G401 (cell line): ENCODE results near the gene CKLF. TPM values are rescaled to one million over a fixed set of nuclear protein-coding genes. Genes with fewer than 3 reads are reported as not detected.
A peak's percentile ranks its signal among the peaks of the same experiment; 100 is the strongest.
"Not testable (repeated sequence)": the region's sequence is repeated elsewhere in the genome, so short reads cannot be mapped to it uniquely, and the experiment has no call there.

ENCODE experiments used
- DNase-seq: peaks from one replicate; pipeline ENCODE4 v3.0.0-alpha.2; 2015; ENCODE audit warnings: low spot score
- in situ Hi-C: cut with HindIII; loops from 2 replicates; pipeline ENCODE4 v1.10.0; 2016; ENCODE audit warnings: low sequenced_read_pairs, mixed read lengths
- total RNA-seq: library from RNA; depleted of rRNA; stranded (reverse); fragments of >200 nt; shearing (Covaris generic); gene quantifications from 2 replicates; pipeline ENCODE4 v1.2.3, GENCODE V29; 2014

CKLF gene
- total RNA-seq, 1 experiment from 2014 or later: 134 TPM

DNA sequence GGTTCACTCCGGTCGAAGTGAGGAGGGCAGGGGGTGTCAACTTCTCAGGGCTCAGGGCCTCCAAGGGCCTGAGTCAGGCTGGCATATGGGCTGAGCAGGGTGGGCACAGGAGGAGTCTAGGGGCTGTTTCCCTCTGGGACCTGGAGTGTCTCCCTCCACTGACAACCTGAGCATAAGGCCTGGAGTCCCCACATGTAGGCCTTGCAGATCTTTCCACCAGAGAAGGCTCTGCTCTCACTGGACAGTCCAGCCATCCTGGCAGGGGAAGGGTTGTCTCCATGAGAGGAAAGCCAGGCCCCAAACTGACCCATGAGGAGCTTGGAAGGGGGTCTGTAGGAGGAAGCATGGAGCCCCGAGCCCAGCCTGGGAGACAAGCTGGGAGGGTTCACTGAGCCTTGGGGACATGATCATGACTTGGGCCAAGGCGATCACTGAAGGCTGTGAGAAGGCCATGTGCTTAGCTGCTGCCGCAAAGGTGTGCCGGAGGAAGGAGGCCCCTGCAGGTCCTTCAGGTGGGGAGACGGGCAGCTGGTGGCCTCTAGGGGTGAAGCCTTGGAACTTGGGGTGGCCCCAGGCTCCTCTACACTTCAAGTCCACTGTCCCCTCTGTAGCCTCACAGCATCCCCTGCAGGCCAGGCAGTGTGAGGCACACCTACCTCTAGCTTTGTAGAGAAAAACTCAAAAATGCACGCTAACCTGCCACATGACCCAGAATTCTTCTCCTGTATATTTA is 36.8 kb downstream of the CKLF start:
- peak; percentile 29 for DNase-seq
- in situ Hi-C loops: no loop called here

DNA sequence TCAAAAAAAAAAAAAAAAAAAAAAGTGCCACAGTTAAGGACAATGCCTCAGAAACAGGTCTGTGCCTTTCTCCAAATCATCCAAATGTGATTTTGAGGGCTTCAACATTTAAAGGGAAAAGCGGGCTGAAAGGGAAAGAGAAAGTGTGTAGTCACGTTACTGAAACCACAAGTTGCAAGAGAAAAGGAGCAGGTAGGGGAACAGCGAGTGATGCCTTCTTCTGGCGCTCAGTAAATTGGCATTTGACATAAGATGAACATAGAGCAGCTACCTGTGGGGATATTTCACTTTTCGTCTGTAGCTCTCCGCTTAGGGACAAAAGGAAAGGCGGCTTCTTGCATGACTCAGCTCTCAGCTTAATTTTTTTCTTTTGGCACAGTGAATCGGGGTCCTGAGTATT is 37.9 kb downstream of the CKLF start:
- DNase-seq: no peak

GRCh38 chr16:66591018-66591417 is 38.6 kb downstream of the CKLF start:
- DNase-seq: no peak
- in situ Hi-C loops: no loop called here

More for the DNA sequence above, 37.9 kb downstream of the CKLF start:
- in situ Hi-C loops: no loop called here

DNA sequence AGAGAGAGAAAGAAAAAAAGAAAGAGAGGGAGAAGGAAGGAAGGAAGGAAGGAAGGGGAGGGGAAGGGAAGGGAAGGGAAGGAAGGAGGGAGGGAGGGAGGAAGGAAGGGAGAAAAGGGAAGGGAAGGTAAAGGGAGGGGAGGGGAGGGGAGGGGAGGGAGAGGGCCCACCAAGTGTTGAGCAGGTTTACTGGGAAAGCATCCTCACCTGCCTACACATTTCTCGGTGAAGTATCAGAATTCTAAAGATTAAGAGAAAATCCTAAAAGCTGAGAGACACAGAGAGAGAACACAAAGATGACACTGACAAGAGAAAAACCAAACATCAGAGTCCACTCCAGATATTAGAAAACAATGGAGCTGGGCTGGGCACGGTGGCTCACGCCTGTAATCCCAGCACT is 39.9 kb downstream of the CKLF start:
- in situ Hi-C loops: no loop called here
- no peak for DNase-seq

- in situ Hi-C loops: no loop called here
- no peak for DNase-seq
Observed at GRCh38 chr16:66592814-66593213, 40.4 kb downstream of the CKLF start.

- in situ Hi-C loops: no loop called here
Observed at GRCh38 chr16:66594739-66595138, 42.4 kb downstream of the CKLF start.

GRCh38 chr16:66596559-66596958 is 44.2 kb downstream of the CKLF start:
- DNase-seq, in situ Hi-C loops: not testable (repeated sequence)

More at GRCh38 chr16:66594739-66595138, 42.4 kb downstream of the CKLF start:
- no peak for DNase-seq

DNA sequence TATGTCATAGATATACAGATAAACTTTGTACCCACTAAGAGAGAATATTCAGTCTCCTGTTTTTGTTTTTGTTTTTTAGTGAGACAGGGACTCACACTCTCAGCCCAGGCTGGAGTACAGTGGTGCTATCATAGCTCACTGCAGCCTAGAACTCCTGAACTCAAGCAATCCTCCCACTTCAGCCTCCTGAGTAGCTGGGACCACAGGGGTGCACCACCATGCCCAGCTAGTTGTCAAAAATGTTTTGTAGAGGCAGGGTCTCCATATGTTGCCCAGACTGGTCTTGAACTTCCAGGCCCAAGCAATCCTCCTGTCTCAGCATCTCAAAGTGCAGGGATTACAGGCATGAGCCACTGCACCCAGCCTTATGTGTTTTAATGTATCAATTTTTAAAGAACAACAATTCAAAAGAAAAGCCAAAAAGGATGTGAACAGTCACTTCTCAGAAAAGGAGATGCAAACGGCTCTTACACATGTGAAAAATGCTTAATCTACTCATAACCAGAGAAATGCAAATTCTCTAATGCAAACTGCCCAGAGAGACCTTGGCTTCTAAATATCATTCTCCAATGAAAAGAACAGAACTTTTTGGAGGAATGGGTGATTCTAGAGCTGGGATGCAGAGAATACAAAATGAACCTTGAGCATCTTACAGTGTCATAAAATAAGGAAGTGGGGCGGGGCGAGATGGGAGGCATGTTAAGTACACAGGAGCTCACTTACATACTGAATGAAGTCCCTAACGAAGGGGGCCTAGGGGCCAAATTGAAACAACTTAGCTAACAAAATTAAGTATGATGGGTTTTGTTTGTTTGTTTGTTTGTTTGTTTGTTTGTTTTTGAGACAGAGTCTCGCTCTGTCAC is 44.8 kb downstream of the CKLF start:
- in situ Hi-C loops: no loop called here
- DNase-seq: no peak

GRCh38 chr16:66598111-66598510 is 45.7 kb downstream of the CKLF start:
- in situ Hi-C loops: no loop called here
- DNase-seq: no peak

DNA sequence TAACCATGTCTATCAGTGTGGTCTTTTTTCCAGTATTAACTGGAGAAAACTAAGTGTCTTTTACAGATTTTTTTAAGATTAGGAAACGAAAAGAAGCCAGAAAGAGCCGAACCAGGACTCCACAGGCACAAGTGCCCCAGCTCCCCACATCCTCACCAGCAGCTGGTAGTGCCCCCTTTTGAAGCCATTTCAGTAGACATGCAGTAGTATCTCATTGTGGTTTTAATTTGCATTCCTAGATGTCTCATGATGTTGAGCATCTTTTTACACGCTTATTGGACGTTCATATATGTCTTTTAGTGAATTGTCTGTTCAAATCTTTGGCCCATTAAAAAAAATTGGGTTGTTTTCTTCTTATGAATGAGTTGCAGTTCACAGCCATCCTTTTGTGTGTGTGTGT is 47.4 kb downstream of the CKLF start:
- in situ Hi-C loops: no loop called here
- no peak for DNase-seq

GRCh38 chr16:66600477-66600876 is 48.1 kb downstream of the CKLF start:
- no peak for DNase-seq
- in situ Hi-C loops: no loop called here

DNA sequence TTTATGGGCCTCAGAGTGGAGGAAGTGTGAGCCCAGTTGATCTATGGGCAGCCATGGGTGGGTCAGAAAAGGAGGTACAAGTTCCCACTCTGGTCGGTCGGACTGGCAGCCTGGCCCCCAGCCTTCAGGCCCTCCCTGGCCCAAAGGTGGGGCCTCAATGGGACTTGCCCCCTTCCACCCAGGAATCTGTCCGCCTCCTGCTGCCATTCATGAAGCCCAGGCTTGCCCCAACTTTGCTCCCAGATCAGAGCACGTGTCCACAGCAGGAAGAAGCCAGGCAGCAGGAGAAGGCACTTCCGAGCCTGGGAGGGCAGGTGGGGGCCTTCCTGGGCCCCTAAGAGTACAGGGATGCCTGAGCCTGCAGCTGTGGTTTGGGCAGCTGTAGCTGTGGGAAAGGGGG is 49.1 kb downstream of the CKLF start:
- in situ Hi-C loops: no loop called here

DNA sequence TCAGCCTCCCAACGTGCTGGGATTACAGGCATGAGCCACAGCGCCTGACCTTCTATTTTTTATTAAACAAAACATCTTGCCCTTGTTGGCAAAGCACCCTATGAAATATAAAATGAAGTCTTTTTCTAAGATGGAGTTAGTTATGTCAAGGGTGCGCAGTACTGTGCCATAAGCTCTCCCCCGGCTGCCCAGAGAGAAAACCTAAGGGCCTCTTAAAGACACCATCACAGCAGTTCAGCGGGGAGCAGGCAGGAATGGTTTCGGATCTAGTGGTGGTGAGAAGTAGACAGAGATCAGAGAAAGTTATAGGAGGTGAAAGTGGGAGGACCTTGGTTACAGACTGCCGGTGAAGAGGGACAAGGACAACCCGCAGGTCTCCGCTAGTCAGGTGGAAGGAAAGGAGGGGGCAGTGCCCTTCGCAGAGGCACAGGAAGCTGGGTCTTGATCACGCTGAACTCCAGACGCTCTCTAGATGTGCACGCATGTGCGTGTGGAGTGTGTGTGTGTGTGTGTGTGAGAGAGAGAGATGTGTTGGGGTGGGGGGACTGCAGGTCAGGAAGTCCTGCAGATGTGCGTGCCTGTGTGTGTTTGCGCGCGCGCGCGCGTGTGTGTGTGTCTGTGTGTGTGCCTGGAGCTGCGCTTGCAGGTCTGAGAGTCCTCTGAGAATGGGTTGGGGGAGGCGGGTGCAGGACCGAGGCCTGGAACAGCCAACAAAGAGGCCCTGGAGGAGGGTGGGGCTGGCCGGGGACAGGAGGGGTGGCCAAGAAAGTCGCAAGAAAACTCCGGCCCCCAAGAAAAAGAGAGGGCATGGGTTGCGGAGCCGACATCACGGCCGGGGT is 51.4 kb downstream of the CKLF start:
- in situ Hi-C loops: no loop called here
- DNase-seq: no peak

More for the DNA sequence above, 49.1 kb downstream of the CKLF start:
- DNase-seq: no peak

GRCh38 chr16:66604376-66605176 is 52.2 kb downstream of the CKLF start, which contains the start of gene CMTM3:
Gene CMTM3 (plus strand): TSS chr16:66604704. CDS start chr16:66604806, 102 bp downstream.
- in situ Hi-C loops: no loop called here
- DNase-seq: no peak

DNA sequence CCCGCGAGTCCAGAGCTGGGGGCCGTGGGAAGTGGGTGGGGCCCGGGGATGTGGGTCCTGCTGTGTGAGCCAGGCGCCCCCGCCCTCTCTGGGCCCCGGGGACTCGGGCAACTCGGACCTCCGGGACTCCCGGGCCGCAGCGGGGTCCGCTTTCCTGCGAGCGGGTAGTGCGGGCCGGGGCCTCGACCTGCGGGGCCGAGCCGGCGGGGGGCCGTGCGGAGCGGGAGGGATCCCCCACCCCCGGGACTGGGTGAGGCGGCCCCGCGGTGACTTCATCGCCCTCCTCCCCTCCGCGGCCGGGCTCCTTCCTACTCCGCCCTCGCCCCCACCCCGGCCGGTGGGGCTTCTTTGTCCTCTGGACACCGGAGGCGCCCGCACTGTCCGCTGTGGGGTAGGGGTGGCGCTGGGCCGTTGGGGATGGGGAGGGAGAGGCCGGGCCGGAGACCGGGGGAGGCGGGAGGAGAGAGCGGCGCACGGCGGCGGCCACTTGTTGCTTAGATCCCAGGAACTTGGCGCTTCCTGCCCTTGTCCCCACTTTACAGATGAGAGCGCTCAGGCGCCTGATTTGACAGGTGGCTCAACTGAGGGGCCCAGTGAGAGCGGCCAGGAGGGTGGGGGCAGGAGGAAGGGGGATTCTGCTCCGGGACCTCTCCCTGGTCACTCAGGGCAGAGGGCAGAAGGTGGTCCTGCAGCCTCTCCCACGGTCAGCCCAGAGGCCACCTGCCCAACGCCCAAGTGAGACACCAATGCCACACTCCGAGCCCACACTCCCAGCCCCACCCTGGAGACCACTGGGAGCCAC is 53.0 kb downstream of the CKLF start:
- no peak for DNase-seq
- in situ Hi-C loops: no loop called here

- in situ Hi-C loops: no loop called here
- no peak for DNase-seq
Observed at GRCh38 chr16:66605979-66606751, 53.8 kb downstream of the CKLF start.
